GM12891 (cell line): ENCODE measurements around the gene LUC7L2.

Experiments used
- POLR2A ChIP-seq: IDR thresholded peaks from 2 replicates; pipeline ENCODE4 v1.6.1; 2011; ENCODE audit warnings: low read depth, low read length, control low read depth
- POLR2AphosphoS5 ChIP-seq: IDR thresholded peaks from 2 replicates; pipeline ENCODE4 v1.6.1; 2011; ENCODE audit warnings: low read depth, low read length, control low read depth
- POU2F2 ChIP-seq: IDR thresholded peaks from 2 replicates; pipeline ENCODE4 v1.6.1; 2011; ENCODE audit warnings: low read depth, mild to moderate bottlenecking, control low read depth, low read length, moderate library complexity
- SPI1 ChIP-seq: IDR thresholded peaks from 2 replicates; pipeline ENCODE4 v1.6.1; 2011; ENCODE audit warnings: low read depth, low read length, control low read depth
- TAF1 ChIP-seq: IDR thresholded peaks from 2 replicates; pipeline ENCODE4 v1.6.1; 2011; ENCODE audit warnings: low read depth, low read length, control low read depth

- no peak for TF ChIP-seq POLR2AphosphoS5
- TF ChIP-seq POLR2A: no peak
- TF ChIP-seq POU2F2: no peak
- TF ChIP-seq SPI1: no peak
- TF ChIP-seq TAF1: no peak
Measured at GRCh38 chr7:139430443-139430842, 70.7 kb downstream of the LUC7L2 start.
